Loucy (cell line): ENCODE data around the gene ZNF423.

ENCODE experiments used
- H2AFZ ChIP-seq: fragments of 200-600 bp; sonication (generic); 2 replicates; pipeline ENCODE4 v1.6.0; 2016; ENCODE audit warnings: antibody characterized with exemption, mild to moderate bottlenecking, low read length, moderate library complexity
- H3F3A ChIP-seq: fragments of 200-600 bp; 2 replicates; pipeline ENCODE4 v1.6.0; 2016; ENCODE audit warnings: antibody characterized with exemption, low read depth, mild to moderate bottlenecking
- H3K27me3 ChIP-seq: fragments of 200-600 bp; sonication (generic); 2 replicates; pipeline ENCODE4 v1.6.1; 2014; ENCODE audit warnings: low read length, mild to moderate bottlenecking; ENCODE audit not compliant: insufficient read depth, poor library complexity, severe bottlenecking
- H3K36me3 ChIP-seq: fragments of 200-600 bp; sonication (generic); 2 replicates; pipeline ENCODE4 v1.6.1; 2016; ENCODE audit warnings: low read length; ENCODE audit not compliant: insufficient read depth
- H3K4me1 ChIP-seq: fragments of 200-600 bp; sonication (generic); 2 replicates; pipeline ENCODE4 v1.5.1; 2014; ENCODE audit warnings: low read length, mild to moderate bottlenecking; ENCODE audit not compliant: insufficient read depth, poor library complexity, severe bottlenecking
- H3K4me2 ChIP-seq: fragments of 200-600 bp; sonication (generic); 2 replicates; pipeline ENCODE4 v1.6.0; 2014; ENCODE audit warnings: antibody characterized with exemption, low read length, low read depth, mild to moderate bottlenecking; ENCODE audit not compliant: poor library complexity, severe bottlenecking
- H3K4me3 ChIP-seq: fragments of 200-600 bp; sonication (generic); 2 replicates; pipeline ENCODE4 v1.5.1; 2014; ENCODE audit warnings: low read length, mild to moderate bottlenecking, mixed read lengths; ENCODE audit not compliant: poor library complexity, severe bottlenecking
- H3K79me2 ChIP-seq: fragments of 200-600 bp; sonication (generic); 2 replicates; pipeline ENCODE4 v1.6.1; 2014; ENCODE audit warnings: low read length; ENCODE audit not compliant: insufficient read depth
- H3K9ac ChIP-seq: fragments of 200-600 bp; sonication (generic); 2 replicates; pipeline ENCODE4 v1.6.0; 2014; ENCODE audit warnings: mild to moderate bottlenecking, low read depth, low read length, moderate library complexity; ENCODE audit not compliant: poor library complexity, severe bottlenecking
- H3K9me2 ChIP-seq: fragments of 200-600 bp; sonication (generic); replicated peaks from 2 replicates; pipeline ENCODE4 v1.6.1; 2016; ENCODE audit warnings: low read depth, low read length, mixed read lengths
- H3K9me3 ChIP-seq: fragments of 200-600 bp; sonication (generic); 2 replicates; pipeline ENCODE4 v1.6.1; 2014; ENCODE audit warnings: mild to moderate bottlenecking, antibody characterized with exemption, low read length, low read depth; ENCODE audit not compliant: insufficient read depth
- H4K20me1 ChIP-seq: fragments of 200-600 bp; sonication (generic); 2 replicates; pipeline ENCODE4 v1.6.0; 2014; ENCODE audit warnings: antibody characterized with exemption, low read length, mild to moderate bottlenecking; ENCODE audit not compliant: insufficient read depth, poor library complexity, severe bottlenecking
- EZH2phosphoT487 ChIP-seq: fragments of 200-600 bp; IDR thresholded peaks from 2 replicates; pipeline ENCODE4 v1.6.1; 2018; ENCODE audit warnings: antibody characterized with exemption, mild to moderate bottlenecking, moderate library complexity, borderline replicate concordance
- TF ChIP-seq, protein P1 (sequence below): fragments of 200-600 bp; sonication (generic); conservative IDR thresholded peaks from 2 replicates; pipeline ENCODE4 v1.5.1; 2014; ENCODE audit warnings: mild to moderate bottlenecking, antibody characterized with exemption, low read length

Gene ZNF423

DNA sequence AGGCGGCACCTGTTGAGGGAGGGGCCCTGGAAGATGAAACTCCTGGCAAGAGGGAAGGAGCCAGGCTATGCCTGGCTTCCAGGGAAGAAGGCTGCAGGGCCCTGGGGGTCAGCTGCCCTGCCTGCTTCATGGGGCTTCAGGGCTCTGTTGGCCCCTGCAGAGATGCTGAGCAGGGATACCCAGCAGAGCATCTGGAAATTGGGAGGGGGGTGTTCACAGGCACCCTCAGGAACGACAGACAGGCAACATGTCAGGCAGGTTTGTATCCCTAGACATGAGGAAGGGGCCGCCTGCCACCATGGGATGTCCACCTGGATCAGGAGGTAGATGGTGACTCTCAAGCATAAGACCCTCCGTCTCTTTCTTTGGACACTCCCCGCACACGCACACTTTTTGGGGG lies 13.8 kb upstream of the ZNF423 start:
- Histone ChIP-seq H3K4me2 (no peak overlapping the region), H3K9me2 (no peaks in the 10 kb centered on the region), H3K27me3 (no peaks in the 10 kb centered on the region), H2AFZ (no peak overlapping the region), H4K20me1 (no peaks in the 10 kb centered on the region), H3K4me3 (no peak overlapping the region), H3K9ac (no peak overlapping the region), H3K36me3 (no peaks in the 10 kb centered on the region), H3K9me3 (no peaks in the 10 kb centered on the region), H3F3A (no peaks in the 10 kb centered on the region), H3K4me1 (no peaks in the 10 kb centered on the region), H3K79me2 (no peaks in the 10 kb centered on the region)
- TF ChIP-seq EZH2phosphoT487, result no peak
- TF ChIP-seq, protein P1, sequence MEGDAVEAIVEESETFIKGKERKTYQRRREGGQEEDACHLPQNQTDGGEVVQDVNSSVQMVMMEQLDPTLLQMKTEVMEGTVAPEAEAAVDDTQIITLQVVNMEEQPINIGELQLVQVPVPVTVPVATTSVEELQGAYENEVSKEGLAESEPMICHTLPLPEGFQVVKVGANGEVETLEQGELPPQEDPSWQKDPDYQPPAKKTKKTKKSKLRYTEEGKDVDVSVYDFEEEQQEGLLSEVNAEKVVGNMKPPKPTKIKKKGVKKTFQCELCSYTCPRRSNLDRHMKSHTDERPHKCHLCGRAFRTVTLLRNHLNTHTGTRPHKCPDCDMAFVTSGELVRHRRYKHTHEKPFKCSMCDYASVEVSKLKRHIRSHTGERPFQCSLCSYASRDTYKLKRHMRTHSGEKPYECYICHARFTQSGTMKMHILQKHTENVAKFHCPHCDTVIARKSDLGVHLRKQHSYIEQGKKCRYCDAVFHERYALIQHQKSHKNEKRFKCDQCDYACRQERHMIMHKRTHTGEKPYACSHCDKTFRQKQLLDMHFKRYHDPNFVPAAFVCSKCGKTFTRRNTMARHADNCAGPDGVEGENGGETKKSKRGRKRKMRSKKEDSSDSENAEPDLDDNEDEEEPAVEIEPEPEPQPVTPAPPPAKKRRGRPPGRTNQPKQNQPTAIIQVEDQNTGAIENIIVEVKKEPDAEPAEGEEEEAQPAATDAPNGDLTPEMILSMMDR, result no peak

DNA sequence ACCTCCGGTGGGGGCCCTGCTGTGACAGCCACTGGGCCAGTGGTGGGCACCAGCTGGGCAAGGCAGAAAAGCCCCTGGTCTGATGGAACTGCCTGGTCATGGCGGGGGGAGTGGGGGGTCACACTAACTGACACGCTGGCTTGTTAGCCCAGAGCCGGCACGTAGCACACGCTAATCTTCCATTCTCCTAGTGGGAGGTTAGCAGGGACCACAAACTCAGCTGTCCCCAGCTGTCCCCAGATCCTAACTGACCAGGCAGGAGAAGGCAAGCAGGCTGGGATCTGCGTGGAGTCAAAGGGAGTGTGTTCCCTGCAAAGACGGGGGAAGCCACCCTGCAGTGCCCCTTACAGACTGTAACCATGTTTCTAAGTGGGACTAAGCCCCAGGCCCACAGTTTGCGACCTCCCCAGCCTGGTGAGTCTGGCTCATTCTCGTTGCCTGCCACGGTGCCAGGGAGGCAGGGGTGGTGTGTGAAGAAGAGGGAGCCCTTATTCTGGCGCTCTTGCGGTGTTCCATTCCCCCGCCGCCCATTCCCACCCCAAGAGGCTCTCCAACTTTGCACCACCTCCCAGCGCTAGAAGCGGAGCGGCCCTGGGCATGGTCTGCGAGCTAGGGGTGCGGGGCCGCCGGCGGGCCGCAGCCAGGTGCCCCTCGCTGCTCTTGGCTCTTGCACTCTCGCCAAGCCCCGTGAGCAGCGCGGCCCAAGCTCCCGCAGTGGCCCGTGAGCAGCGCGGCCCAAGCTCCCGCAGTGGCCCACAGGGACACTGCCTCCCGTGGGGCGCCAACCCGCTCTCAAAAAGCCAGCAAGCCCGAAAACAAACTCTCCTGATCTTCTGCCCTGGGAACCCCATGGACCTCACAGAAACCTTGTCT lies 12.1 kb upstream of the ZNF423 start:
- TF ChIP-seq, protein P1, result no peak
- TF ChIP-seq EZH2phosphoT487, result no peak
- H3K4me1 ChIP-seq, result no peaks in the 10 kb centered on the region
- H4K20me1 ChIP-seq, result no peaks in the 10 kb centered on the region
- H3K36me3 ChIP-seq, result no peaks in the 10 kb centered on the region
- H3K27me3 ChIP-seq, result no peaks in the 10 kb centered on the region
- H3K9me2 ChIP-seq, result no peaks in the 10 kb centered on the region
- H3K9ac ChIP-seq, result no peak overlapping the region
- no peak overlapping the region for H3K4me2 ChIP-seq
- no peaks in the 10 kb centered on the region for H3K9me3 ChIP-seq
- no peaks in the 10 kb centered on the region for H3K79me2 ChIP-seq
- no peaks in the 10 kb centered on the region for H3F3A ChIP-seq
- no peak overlapping the region for H2AFZ ChIP-seq
- H3K4me3 ChIP-seq, result no peak overlapping the region

DNA sequence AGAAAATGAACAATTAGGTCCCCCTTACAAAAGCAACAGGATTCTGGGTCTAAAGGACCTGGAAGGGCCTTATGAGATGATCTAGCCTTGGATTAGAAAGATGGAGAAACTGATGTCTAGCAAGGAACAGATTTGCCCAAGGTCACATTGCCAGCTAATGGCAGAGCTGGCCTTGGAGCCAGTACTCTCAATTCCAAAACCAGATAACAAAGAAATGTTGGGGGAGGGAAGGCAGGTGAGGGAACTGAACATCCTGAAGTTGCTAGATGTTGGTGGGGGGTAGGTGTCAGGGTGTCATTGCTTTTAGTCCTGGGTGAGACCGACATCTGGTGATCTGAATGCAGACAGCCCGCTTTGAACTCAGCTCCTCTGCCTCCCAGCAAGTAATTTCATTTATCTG lies 11.3 kb upstream of the ZNF423 start:
- H2AFZ ChIP-seq, result no peak overlapping the region
- TF ChIP-seq, protein P1, result no peak
- TF ChIP-seq EZH2phosphoT487, result no peak
- no peak overlapping the region for H3K4me2 ChIP-seq
- no peaks in the 10 kb centered on the region for H3K79me2 ChIP-seq
- no peaks in the 10 kb centered on the region for H3K36me3 ChIP-seq
- no peaks in the 10 kb centered on the region for H3F3A ChIP-seq
- H4K20me1 ChIP-seq, result no peaks in the 10 kb centered on the region
- H3K27me3 ChIP-seq, result no peaks in the 10 kb centered on the region
- no peaks in the 10 kb centered on the region for H3K4me1 ChIP-seq
- no peak overlapping the region for H3K4me3 ChIP-seq
- H3K9me2 ChIP-seq, result no peaks in the 10 kb centered on the region
- H3K9me3 ChIP-seq, result no peaks in the 10 kb centered on the region
- H3K9ac ChIP-seq, result no peak overlapping the region
